GM12864 (cell line): ENCODE results near the gene SIM1.

Source experiments
- DNase-seq: peaks from one replicate; pipeline ENCODE4 v3.0.0-alpha.2; 2011; ENCODE audit warnings: low read depth
- H3K4me3 ChIP-seq: 2 replicates; pipeline ENCODE4 v1.5.1; 2011; ENCODE audit warnings: mild to moderate bottlenecking, low read depth, low read length, control low read depth
- TF ChIP-seq, protein P1 (sequence below): IDR thresholded peaks from 2 replicates; pipeline ENCODE4 v1.5.1; 2011; ENCODE audit warnings: low read depth, mild to moderate bottlenecking, moderate library complexity, low read length, control low read depth, inconsistent platforms; ENCODE audit errors: missing control alignments

Gene SIM1

GRCh38 chr6:100393493-100393892 lies 71.2 kb downstream of the SIM1 start:
- H3K4me3 ChIP-seq: no peak overlapping the region
- no peak for DNase-seq
- TF ChIP-seq, protein P1, sequence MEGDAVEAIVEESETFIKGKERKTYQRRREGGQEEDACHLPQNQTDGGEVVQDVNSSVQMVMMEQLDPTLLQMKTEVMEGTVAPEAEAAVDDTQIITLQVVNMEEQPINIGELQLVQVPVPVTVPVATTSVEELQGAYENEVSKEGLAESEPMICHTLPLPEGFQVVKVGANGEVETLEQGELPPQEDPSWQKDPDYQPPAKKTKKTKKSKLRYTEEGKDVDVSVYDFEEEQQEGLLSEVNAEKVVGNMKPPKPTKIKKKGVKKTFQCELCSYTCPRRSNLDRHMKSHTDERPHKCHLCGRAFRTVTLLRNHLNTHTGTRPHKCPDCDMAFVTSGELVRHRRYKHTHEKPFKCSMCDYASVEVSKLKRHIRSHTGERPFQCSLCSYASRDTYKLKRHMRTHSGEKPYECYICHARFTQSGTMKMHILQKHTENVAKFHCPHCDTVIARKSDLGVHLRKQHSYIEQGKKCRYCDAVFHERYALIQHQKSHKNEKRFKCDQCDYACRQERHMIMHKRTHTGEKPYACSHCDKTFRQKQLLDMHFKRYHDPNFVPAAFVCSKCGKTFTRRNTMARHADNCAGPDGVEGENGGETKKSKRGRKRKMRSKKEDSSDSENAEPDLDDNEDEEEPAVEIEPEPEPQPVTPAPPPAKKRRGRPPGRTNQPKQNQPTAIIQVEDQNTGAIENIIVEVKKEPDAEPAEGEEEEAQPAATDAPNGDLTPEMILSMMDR: no peak

- no peak overlapping the region for H3K4me3 ChIP-seq
- TF ChIP-seq, protein P1: no peak
- DNase-seq: no peak
These were observed 72.3 kb downstream of the SIM1 start for GRCh38 chr6:100392423-100392822.

DNA sequence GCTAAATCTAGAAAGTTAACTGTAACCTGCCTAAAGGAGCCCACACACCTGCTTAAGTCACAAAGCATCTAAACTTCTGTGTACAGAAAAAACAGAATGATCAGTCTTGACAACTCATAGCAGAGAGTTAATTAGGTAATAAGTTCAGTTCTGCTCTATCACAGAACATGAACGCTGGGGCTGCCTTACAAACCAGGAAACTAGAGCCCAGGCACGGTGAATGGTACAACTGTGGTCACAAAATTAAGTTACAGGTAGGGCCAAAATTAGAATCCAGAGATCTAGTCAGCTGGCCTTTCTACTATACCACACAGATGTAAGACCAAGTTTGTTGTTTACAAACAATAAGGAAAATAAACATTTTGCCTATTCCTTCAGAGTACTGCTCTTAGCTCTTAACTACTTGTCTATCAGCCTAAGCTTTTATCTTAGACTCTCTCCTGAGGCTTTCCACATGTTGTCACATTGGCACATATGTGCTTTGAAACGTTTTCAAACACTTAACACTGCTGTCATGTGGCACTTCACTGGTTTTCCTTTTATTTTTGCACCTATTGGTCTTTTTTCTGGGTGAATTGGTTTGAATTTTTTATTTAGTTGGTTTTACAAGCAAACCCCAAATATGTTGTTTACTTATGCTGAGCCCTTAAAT lies 75.7 kb downstream of the SIM1 start:
- no peak overlapping the region for H3K4me3 ChIP-seq
- TF ChIP-seq, protein P1: no peak
- no peak for DNase-seq

- TF ChIP-seq, protein P1: no peak
- H3K4me3 ChIP-seq: no peak overlapping the region
- no peak for DNase-seq
These were observed 81.9 kb downstream of the SIM1 start for GRCh38 chr6:100382767-100383195.

DNA sequence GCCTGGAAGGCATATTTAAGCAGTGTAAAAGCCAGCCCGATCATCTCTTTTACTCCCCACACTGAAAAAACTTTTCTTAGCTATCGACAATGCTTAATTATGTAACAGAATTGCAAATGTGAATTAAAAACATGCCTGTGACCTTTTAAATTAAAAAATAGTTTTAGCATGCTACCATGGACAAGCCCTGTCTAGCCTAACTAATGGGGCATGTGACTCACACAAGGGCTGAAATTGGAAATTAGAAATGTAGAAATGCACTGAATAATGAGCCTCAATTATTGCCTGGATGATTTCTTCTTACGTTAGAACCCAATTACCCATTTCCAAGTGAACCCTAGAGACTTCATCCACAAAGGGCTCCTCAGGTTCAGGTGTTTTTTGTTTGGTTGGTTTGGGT lies 82.7 kb downstream of the SIM1 start:
- no peak for DNase-seq
- H3K4me3 ChIP-seq: no peak overlapping the region
- TF ChIP-seq, protein P1: no peak

DNA sequence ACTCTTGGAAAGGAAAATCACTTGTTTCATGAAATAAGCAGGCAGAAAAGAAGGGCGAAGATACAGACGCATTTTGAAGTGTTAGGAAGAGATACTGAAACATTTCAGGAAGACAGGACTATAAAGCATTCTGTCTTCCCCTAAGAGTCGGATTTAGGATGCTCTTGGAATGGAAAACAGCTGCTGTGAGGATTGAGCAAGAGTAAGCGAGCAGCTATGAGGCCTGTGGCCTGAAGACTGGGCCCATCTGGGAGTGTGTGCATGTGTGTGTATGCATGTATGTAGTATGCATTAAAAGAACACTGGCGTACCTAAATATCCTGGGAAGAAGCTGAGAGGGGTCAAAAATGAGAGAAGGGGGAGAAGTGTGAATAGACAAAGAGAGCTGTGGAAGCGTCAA lies 83.6 kb downstream of the SIM1 start:
- TF ChIP-seq, protein P1: no peak
- no peak for DNase-seq
- no peak overlapping the region for H3K4me3 ChIP-seq

DNA sequence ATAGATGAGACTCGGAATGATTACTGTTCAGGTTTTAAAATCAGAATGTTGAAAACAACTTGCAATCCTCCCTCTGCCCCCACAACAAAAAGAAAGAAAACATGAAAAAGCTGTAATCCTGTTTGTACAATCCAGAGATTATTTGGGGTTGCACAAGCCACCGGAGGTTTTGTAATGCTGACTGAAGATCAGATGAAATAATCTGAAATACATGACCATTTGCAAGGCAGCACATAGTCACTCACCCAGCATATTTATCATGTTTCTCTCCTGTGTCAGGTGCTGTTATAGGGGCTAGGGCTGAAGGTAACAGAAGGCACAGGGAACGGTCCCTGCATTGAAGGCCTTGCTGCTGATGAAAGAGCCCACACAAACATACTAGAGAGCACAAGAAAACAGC lies 85.3 kb downstream of the SIM1 start:
- no peak overlapping the region for H3K4me3 ChIP-seq
- TF ChIP-seq, protein P1: no peak
- DNase-seq: no peak
